ENCODE measurements around the gene YWHAQ.

Gene YWHAQ

GRCh38 chr2:9655441-9656269 is 24.9 kb upstream of the YWHAQ start:
- no peak for DNase-seq (ENCODE audit: low spot score)

- no peak for DNase-seq (ENCODE audit: low spot score)
These were observed 23.8 kb upstream of the YWHAQ start for GRCh38 chr2:9654452-9655100.

GRCh38 chr2:9653485-9654271 is 22.9 kb upstream of the YWHAQ start:
- no peak for DNase-seq (ENCODE audit: low spot score)

- DNase-seq (ENCODE audit: low spot score) = no peak
These were observed 22.2 kb upstream of the YWHAQ start for GRCh38 chr2:9652898-9653479.

- no peak for DNase-seq (ENCODE audit: low spot score)
These were observed 21.5 kb upstream of the YWHAQ start for GRCh38 chr2:9652267-9652666.

- no peak for DNase-seq (ENCODE audit: low spot score)
These were observed 19.5 kb upstream of the YWHAQ start for GRCh38 chr2:9650119-9650821.

- no peak for DNase-seq (ENCODE audit: low spot score)
These were observed 18.5 kb upstream of the YWHAQ start for GRCh38 chr2:9649261-9649660.

- DNase-seq (ENCODE audit: low spot score) = no peak
These were observed 18.0 kb upstream of the YWHAQ start for GRCh38 chr2:9648821-9649220.

GRCh38 chr2:9647884-9648283 is 17.1 kb upstream of the YWHAQ start:
- no peak for DNase-seq (ENCODE audit: low spot score)

- DNase-seq (ENCODE audit: low spot score) = no peak
These were observed 15.6 kb upstream of the YWHAQ start for GRCh38 chr2:9646196-9647030.

GRCh38 chr2:9644603-9645002 is 13.8 kb upstream of the YWHAQ start:
- no peak for DNase-seq (ENCODE audit: low spot score)

- no peak for DNase-seq (ENCODE audit: low spot score)
These were observed 13.2 kb upstream of the YWHAQ start for GRCh38 chr2:9644021-9644420.

GRCh38 chr2:9641641-9642040 is 10.8 kb upstream of the YWHAQ start:
- no peak for DNase-seq (ENCODE audit: low spot score)

GRCh38 chr2:9640403-9641104 is 9.8 kb upstream of the YWHAQ start:
- no peak for DNase-seq (ENCODE audit: low spot score)

- DNase-seq (ENCODE audit: low spot score) = no peak
These were observed 9.0 kb upstream of the YWHAQ start for GRCh38 chr2:9639740-9640343.

GRCh38 chr2:9639000-9639602 is 8.3 kb upstream of the YWHAQ start:
- no peak for DNase-seq (ENCODE audit: low spot score)

GRCh38 chr2:9638532-9638931 is 7.7 kb upstream of the YWHAQ start:
- no peak for DNase-seq (ENCODE audit: low spot score)

- DNase-seq (ENCODE audit: low spot score) = no peak
These were observed 6.5 kb upstream of the YWHAQ start for GRCh38 chr2:9637330-9637729.

GRCh38 chr2:9634133-9634532 is 3.3 kb upstream of the YWHAQ start:
- DNase-seq (ENCODE audit: low spot score) = no peak

Data from left forelimb (tissue), 1 donor.